ENCODE measurements around the gene CDH4. TPM values are rescaled to one million over a fixed set of nuclear protein-coding genes. Genes with fewer than 3 reads are reported as not detected.

The CDH4 gene
- total RNA-seq, 1 donor from 2014 or later = 2.9 TPM

- no peak overlapping the region for H3K4me3 Mint-ChIP-seq
- no peaks in the 10 kb centered on the region for H3F3A ChIP-seq (ENCODE audit: low read depth)
- no peak overlapping the region for H3K27ac Mint-ChIP-seq
- no peaks in the 10 kb centered on the region for H3K36me3 ChIP-seq
- H3K9me3 ChIP-seq (ENCODE audit: low read depth) = no peaks in the 10 kb centered on the region
- no peak overlapping the region for H3K9ac ChIP-seq
- H3K4me1 Mint-ChIP-seq = peaks cover 32% of the 10 kb centered on the region
- H4K20me1 ChIP-seq (ENCODE audit: low read depth) = no peaks in the 10 kb centered on the region
- H2AFZ ChIP-seq (replicated peaks) = no peak overlapping the region
- no peaks in the 10 kb centered on the region for H3K9me3 Mint-ChIP-seq
- no peak overlapping the region for H3K4me3 ChIP-seq
- peaks cover 11% of the 10 kb centered on the region for H3K4me1 ChIP-seq
- H3K27ac ChIP-seq = no peak overlapping the region
- no peaks in the 10 kb centered on the region for H3K36me3 Mint-ChIP-seq
- no peaks in the 10 kb centered on the region for H3K79me2 ChIP-seq (ENCODE audit: low read depth)
- H3K27me3 ChIP-seq = no peaks in the 10 kb centered on the region
- no peaks in the 10 kb centered on the region for H3K27me3 Mint-ChIP-seq (ENCODE audit: insufficient read depth, low read depth)
- no peak overlapping the region for H3K4me2 ChIP-seq
- TF ChIP-seq EZH2phosphoT487 (IDR thresholded peaks at IDR 0.05) = no peak
- TF ChIP-seq CTCF (IDR thresholded peaks at IDR 0.05) = peak; percentile 35
- DNase-seq (ENCODE audit: low spot score) = no peak
Observed at GRCh38 chr20:61662226-61662967, 410.3 kb downstream of the CDH4 start.

GRCh38 chr20:61662968-61663331 lies 410.9 kb downstream of the CDH4 start:
- Histone ChIP-seq H3F3A (ENCODE audit: low read depth) (no peaks in the 10 kb centered on the region), H3K4me2 (no peak overlapping the region), H3K36me3 (no peaks in the 10 kb centered on the region), H3K4me3 (no peak overlapping the region), H3K79me2 (ENCODE audit: low read depth) (no peaks in the 10 kb centered on the region), H2AFZ (replicated peaks) (no peak overlapping the region), H4K20me1 (ENCODE audit: low read depth) (no peaks in the 10 kb centered on the region), H3K9me3 (ENCODE audit: low read depth) (no peaks in the 10 kb centered on the region), H3K9ac (no peak overlapping the region), H3K4me1 (peaks cover 11% of the 10 kb centered on the region), H3K27ac (no peak overlapping the region), H3K27me3 (no peaks in the 10 kb centered on the region)
- peaks cover 32% of the 10 kb centered on the region for H3K4me1 Mint-ChIP-seq
- no peak overlapping the region for H3K4me3 Mint-ChIP-seq
- peak overlapping the region; percentile 53 for H3K27ac Mint-ChIP-seq
- TF ChIP-seq EZH2 (IDR thresholded peaks at IDR 0.05) = no peak
- TF ChIP-seq CTCF (IDR thresholded peaks at IDR 0.05) = no peak
- no peak for TF ChIP-seq EZH2phosphoT487 (IDR thresholded peaks at IDR 0.05)
- no peaks in the 10 kb centered on the region for H3K36me3 Mint-ChIP-seq
- H3K9me3 Mint-ChIP-seq = no peaks in the 10 kb centered on the region
- no peaks in the 10 kb centered on the region for H3K27me3 Mint-ChIP-seq (ENCODE audit: insufficient read depth, low read depth)
- no peak for DNase-seq (ENCODE audit: low spot score)

- H3K27ac Mint-ChIP-seq = no peak overlapping the region
- H3K4me3 Mint-ChIP-seq = no peak overlapping the region
- H3K4me1 ChIP-seq = peaks cover 11% of the 10 kb centered on the region
- no peaks in the 10 kb centered on the region for H3K36me3 ChIP-seq
- H3K36me3 Mint-ChIP-seq = no peaks in the 10 kb centered on the region
- no peak for DNase-seq (ENCODE audit: low spot score)
- H3K9ac ChIP-seq = no peak overlapping the region
- H2AFZ ChIP-seq (replicated peaks) = no peak overlapping the region
- no peaks in the 10 kb centered on the region for H3K9me3 Mint-ChIP-seq
- H3K4me1 Mint-ChIP-seq = peaks cover 32% of the 10 kb centered on the region
- H3K79me2 ChIP-seq (ENCODE audit: low read depth) = no peaks in the 10 kb centered on the region
- no peak for TF ChIP-seq EZH2phosphoT487 (IDR thresholded peaks at IDR 0.05)
- TF ChIP-seq CTCF (IDR thresholded peaks at IDR 0.05) = no peak
- no peak for TF ChIP-seq EZH2 (IDR thresholded peaks at IDR 0.05)
- no peaks in the 10 kb centered on the region for H3K27me3 Mint-ChIP-seq (ENCODE audit: insufficient read depth, low read depth)
- no peak overlapping the region for H3K4me2 ChIP-seq
- H3K27ac ChIP-seq = no peak overlapping the region
- no peaks in the 10 kb centered on the region for H4K20me1 ChIP-seq (ENCODE audit: low read depth)
- no peaks in the 10 kb centered on the region for H3K9me3 ChIP-seq (ENCODE audit: low read depth)
- H3K4me3 ChIP-seq = no peak overlapping the region
- no peaks in the 10 kb centered on the region for H3K27me3 ChIP-seq
- no peaks in the 10 kb centered on the region for H3F3A ChIP-seq (ENCODE audit: low read depth)
Observed at GRCh38 chr20:61663521-61664425, 411.7 kb downstream of the CDH4 start.

Measured in neural progenitor cell (in vitro differentiated cells).